H1 (cell line): ENCODE measurements around the gene CCDC154.

Source experiments
- CEBPB ChIP-seq: IDR thresholded peaks from 2 replicates; pipeline ENCODE4 v1.6.1; 2012; ENCODE audit warnings: low read depth, low read length
- CHD1 ChIP-seq: IDR thresholded peaks from 2 replicates; pipeline ENCODE4 v1.6.1; 2012; ENCODE audit warnings: low read depth, low read length, improper control_type of control experiment
- EZH2 ChIP-seq: fragments of 200-600 bp; sonication (generic); IDR thresholded peaks from 2 replicates; pipeline ENCODE4 v1.7.1; 2012; ENCODE audit warnings: low read depth, mild to moderate bottlenecking, moderate library complexity, low read length, inconsistent platforms; ENCODE audit not compliant: severe bottlenecking
- MAX ChIP-seq: IDR thresholded peaks from 2 replicates; pipeline ENCODE4 v1.6.1; 2012; ENCODE audit warnings: inconsistent platforms
- POLR2A ChIP-seq, 2 experiments: IDR thresholded peaks; 1 replicate in 1 of 2; 2 replicates in 1 of 2; pipeline ENCODE4 v1.6.1; 2011; ENCODE audit warnings: low read depth in 2 of 2, low read length in 2 of 2, mild to moderate bottlenecking in 2 of 2; ENCODE audit errors: control extremely low read depth in 1 of 2
- POLR2AphosphoS5 ChIP-seq: IDR thresholded peaks from 2 replicates; pipeline ENCODE4 v1.6.1; 2011; ENCODE audit warnings: low read depth, low read length
- RNF2 ChIP-seq: fragments of 200-900, 300-1000 bp; sonication (generic); IDR thresholded peaks from 2 replicates; pipeline ENCODE4 v1.7.1; 2016; ENCODE audit warnings: borderline replicate concordance, low read depth, mild to moderate bottlenecking, antibody characterized with exemption, low read length; ENCODE audit not compliant: poor library complexity, severe bottlenecking; ENCODE audit errors: missing control alignments
- SUZ12 ChIP-seq: fragments of 200-600 bp; sonication (generic); IDR thresholded peaks from 2 replicates; pipeline ENCODE4 v1.6.1; 2012; ENCODE audit warnings: mild to moderate bottlenecking, inconsistent platforms, low read length, moderate library complexity, mixed read lengths
- ZNF274 ChIP-seq: IDR thresholded peaks from 2 replicates; pipeline ENCODE4 v1.7.0; 2012; ENCODE audit warnings: low read length, borderline replicate concordance; ENCODE audit errors: extremely low read depth
- TF ChIP-seq, protein P1 (sequence below), 3 experiments: IDR thresholded peaks; 1 replicate in 2 of 3; 2 replicates in 1 of 3; pipeline versions ENCODE4 v1.5.1 to v1.6.1; 2011; ENCODE audit warnings: low read length in 3 of 3, mild to moderate bottlenecking in 3 of 3, inconsistent platforms in 2 of 3, low read depth in 1 of 3, moderate library complexity in 1 of 3; ENCODE audit not compliant: insufficient read depth in 1 of 3; ENCODE audit errors: control extremely low read depth in 1 of 3
- TF ChIP-seq, protein P2 (sequence below): IDR thresholded peaks from 2 replicates; pipeline ENCODE4 v1.6.1; 2012; ENCODE audit warnings: low read length, inconsistent platforms

DNA sequence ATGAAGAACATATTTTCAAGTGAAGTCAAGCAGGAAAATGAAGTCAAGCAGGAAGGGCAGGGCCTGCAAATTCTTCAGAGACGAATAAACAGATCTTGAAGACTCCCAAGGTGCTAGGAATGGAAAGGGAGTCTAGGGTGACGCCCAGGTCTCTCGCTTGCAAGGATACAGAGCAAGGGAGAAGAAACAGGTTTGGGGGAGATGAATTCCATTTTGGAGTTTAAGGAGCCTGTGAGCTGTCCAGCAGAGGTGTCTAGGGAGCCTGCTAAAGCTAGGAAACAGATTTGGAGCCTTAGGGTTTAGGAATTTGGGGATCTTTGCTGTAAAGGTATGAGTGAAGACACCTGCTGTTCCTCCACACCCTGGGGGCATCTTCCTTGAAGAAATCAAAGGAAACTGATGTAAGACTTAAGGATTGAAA lies 27.8 kb downstream of the CCDC154 start:
- TF ChIP-seq, protein P1, sequence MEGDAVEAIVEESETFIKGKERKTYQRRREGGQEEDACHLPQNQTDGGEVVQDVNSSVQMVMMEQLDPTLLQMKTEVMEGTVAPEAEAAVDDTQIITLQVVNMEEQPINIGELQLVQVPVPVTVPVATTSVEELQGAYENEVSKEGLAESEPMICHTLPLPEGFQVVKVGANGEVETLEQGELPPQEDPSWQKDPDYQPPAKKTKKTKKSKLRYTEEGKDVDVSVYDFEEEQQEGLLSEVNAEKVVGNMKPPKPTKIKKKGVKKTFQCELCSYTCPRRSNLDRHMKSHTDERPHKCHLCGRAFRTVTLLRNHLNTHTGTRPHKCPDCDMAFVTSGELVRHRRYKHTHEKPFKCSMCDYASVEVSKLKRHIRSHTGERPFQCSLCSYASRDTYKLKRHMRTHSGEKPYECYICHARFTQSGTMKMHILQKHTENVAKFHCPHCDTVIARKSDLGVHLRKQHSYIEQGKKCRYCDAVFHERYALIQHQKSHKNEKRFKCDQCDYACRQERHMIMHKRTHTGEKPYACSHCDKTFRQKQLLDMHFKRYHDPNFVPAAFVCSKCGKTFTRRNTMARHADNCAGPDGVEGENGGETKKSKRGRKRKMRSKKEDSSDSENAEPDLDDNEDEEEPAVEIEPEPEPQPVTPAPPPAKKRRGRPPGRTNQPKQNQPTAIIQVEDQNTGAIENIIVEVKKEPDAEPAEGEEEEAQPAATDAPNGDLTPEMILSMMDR (IDR thresholded peaks at IDR 0.05; ENCODE audit: control extremely low read depth in 1 of 3, insufficient read depth in 1 of 3, low read depth in 1 of 3, low read length in 3 of 3): no peak
- TF ChIP-seq CEBPB (no peak), POLR2A (IDR thresholded peaks at IDR 0.05; ENCODE audit: control extremely low read depth in 1 of 2, low read depth in 2 of 2, low read length in 2 of 2) (no peak), POLR2AphosphoS5 (no peak), ZNF274 (no peak), MAX (no peak), RNF2 (no peak), CHD1 (no peak), SUZ12 (no peak), EZH2 (no peak)
- TF ChIP-seq, protein P2, sequence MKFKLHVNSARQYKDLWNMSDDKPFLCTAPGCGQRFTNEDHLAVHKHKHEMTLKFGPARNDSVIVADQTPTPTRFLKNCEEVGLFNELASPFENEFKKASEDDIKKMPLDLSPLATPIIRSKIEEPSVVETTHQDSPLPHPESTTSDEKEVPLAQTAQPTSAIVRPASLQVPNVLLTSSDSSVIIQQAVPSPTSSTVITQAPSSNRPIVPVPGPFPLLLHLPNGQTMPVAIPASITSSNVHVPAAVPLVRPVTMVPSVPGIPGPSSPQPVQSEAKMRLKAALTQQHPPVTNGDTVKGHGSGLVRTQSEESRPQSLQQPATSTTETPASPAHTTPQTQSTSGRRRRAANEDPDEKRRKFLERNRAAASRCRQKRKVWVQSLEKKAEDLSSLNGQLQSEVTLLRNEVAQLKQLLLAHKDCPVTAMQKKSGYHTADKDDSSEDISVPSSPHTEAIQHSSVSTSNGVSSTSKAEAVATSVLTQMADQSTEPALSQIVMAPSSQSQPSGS: no peak
